NB4 (cell line): ENCODE data around the gene PLXNC1.

ENCODE experiments used
- CTCF ChIP-seq: IDR thresholded peaks from one replicate; pipeline ENCODE4 v1.5.1; 2012; ENCODE audit warnings: low read depth, low read length
- MYC ChIP-seq: IDR thresholded peaks from 2 replicates; pipeline ENCODE4 v1.6.1; 2011; ENCODE audit warnings: low read depth, low read length

- TF ChIP-seq CTCF (no peak), MYC (no peak)
Observed at GRCh38 chr12:94240171-94240570, 91.8 kb downstream of the PLXNC1 start.
